Prostate gland (tissue), 2 donors: ENCODE results near the gene WRNIP1.

ENCODE experiments used
- CTCF ChIP-seq, 4 experiments: fragments of 200-600 bp in 2 of 4; fragments of 450-650 bp in 2 of 4; sonication (generic) in 2 of 4; IDR thresholded peaks; 1 replicate in 3 of 4; 2 replicates in 1 of 4; pipeline ENCODE4 v1.5.1; 2016 to 2019; ENCODE audit warnings: antibody characterized with exemption in 4 of 4, mild to moderate bottlenecking in 2 of 4, moderate library complexity in 2 of 4
- POLR2A ChIP-seq: fragments of 450-650 bp; IDR thresholded peaks from one replicate; pipeline ENCODE4 v1.6.1; 2016; ENCODE audit warnings: antibody characterized with exemption, mild to moderate bottlenecking

- TF ChIP-seq CTCF (IDR thresholded peaks at IDR 0.05) (no peak), POLR2A (no peak)
Observed at GRCh38 chr6:2834262-2834661, 69.1 kb downstream of the WRNIP1 start.
